Esophagus squamous epithelium (tissue), 4 donors: ENCODE results near the gene PRSS48.

Source experiments
- POLR2A ChIP-seq, 4 donors: fragments of 450-650 bp; IDR thresholded peaks; one replicate each; pipeline ENCODE4 v1.6.1; 2017; ENCODE audit warnings: antibody characterized with exemption in 4 of 4, mild to moderate bottlenecking in 4 of 4, moderate library complexity in 3 of 4
- TF ChIP-seq, protein P1 (sequence below), 6 experiments: fragments of 450-650 bp in 4 of 6; fragments of 200-600 bp in 2 of 6; sonication (generic) in 2 of 6; IDR thresholded peaks; one replicate each; pipeline ENCODE4 v1.5.1; 2016 to 2019; ENCODE audit warnings: antibody characterized with exemption in 6 of 6, mild to moderate bottlenecking in 4 of 6, moderate library complexity in 4 of 6

- TF ChIP-seq POLR2A (IDR thresholded peaks at IDR 0.05): no peak
- TF ChIP-seq, protein P1, sequence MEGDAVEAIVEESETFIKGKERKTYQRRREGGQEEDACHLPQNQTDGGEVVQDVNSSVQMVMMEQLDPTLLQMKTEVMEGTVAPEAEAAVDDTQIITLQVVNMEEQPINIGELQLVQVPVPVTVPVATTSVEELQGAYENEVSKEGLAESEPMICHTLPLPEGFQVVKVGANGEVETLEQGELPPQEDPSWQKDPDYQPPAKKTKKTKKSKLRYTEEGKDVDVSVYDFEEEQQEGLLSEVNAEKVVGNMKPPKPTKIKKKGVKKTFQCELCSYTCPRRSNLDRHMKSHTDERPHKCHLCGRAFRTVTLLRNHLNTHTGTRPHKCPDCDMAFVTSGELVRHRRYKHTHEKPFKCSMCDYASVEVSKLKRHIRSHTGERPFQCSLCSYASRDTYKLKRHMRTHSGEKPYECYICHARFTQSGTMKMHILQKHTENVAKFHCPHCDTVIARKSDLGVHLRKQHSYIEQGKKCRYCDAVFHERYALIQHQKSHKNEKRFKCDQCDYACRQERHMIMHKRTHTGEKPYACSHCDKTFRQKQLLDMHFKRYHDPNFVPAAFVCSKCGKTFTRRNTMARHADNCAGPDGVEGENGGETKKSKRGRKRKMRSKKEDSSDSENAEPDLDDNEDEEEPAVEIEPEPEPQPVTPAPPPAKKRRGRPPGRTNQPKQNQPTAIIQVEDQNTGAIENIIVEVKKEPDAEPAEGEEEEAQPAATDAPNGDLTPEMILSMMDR (IDR thresholded peaks at IDR 0.05): no peak
Observed at GRCh38 chr4:151310124-151310728, 33.3 kb downstream of the PRSS48 start.
